Measurements from ENCODE around the gene RHOU.

Gene RHOU

DNA sequence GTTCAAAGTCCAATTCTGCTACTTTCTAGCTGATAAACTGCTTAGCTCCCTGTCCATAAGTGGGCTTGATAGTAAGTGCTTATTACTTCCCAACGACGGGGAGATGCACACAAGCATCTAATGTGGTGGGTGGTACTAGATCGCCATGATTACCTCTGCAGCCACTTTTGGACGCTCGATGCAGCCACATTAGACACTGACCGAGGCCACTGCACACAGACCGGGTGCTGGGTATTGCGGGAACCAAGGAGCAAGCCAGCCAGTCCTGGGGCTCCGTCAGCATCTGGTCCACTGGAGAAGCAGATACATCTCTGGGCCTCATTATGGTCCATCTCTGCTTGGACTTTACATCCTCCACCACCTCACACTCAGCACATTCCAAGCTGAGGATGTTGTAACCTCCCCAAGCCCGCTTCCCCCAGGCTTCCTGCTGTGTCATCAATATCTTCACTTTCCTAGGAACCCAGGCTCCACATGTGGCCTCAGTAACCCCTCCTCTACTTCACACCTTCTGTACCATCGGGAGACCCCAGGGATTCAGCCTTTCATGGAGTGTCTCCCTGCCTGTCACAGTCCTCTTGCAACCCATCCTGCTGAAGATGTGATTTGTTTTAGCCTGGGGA, 48.2 kb downstream of the RHOU start:
- TF ChIP-seq, protein P1, sequence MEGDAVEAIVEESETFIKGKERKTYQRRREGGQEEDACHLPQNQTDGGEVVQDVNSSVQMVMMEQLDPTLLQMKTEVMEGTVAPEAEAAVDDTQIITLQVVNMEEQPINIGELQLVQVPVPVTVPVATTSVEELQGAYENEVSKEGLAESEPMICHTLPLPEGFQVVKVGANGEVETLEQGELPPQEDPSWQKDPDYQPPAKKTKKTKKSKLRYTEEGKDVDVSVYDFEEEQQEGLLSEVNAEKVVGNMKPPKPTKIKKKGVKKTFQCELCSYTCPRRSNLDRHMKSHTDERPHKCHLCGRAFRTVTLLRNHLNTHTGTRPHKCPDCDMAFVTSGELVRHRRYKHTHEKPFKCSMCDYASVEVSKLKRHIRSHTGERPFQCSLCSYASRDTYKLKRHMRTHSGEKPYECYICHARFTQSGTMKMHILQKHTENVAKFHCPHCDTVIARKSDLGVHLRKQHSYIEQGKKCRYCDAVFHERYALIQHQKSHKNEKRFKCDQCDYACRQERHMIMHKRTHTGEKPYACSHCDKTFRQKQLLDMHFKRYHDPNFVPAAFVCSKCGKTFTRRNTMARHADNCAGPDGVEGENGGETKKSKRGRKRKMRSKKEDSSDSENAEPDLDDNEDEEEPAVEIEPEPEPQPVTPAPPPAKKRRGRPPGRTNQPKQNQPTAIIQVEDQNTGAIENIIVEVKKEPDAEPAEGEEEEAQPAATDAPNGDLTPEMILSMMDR (IDR thresholded peaks at IDR 0.05): no peak

DNA sequence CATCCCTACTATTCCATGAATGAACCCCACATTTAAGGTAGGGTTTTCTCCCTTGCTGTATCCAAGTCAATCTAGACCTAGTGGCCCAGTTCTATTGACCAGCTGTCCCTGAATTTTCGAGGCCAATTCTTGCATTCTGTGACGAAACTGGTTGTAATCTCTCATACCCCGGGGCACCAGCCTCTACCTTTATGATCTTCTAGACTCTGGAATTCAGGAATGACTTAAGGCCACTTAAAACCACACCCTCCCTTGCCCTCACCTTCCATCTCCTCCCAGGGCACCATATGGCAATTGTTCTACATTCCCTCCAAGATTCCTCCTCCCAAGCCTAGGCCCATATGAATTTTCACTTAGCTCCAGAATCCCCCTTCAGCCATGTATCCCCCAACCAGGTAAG, 48.9 kb downstream of the RHOU start:
- TF ChIP-seq, protein P1 (IDR thresholded peaks at IDR 0.05): no peak

DNA sequence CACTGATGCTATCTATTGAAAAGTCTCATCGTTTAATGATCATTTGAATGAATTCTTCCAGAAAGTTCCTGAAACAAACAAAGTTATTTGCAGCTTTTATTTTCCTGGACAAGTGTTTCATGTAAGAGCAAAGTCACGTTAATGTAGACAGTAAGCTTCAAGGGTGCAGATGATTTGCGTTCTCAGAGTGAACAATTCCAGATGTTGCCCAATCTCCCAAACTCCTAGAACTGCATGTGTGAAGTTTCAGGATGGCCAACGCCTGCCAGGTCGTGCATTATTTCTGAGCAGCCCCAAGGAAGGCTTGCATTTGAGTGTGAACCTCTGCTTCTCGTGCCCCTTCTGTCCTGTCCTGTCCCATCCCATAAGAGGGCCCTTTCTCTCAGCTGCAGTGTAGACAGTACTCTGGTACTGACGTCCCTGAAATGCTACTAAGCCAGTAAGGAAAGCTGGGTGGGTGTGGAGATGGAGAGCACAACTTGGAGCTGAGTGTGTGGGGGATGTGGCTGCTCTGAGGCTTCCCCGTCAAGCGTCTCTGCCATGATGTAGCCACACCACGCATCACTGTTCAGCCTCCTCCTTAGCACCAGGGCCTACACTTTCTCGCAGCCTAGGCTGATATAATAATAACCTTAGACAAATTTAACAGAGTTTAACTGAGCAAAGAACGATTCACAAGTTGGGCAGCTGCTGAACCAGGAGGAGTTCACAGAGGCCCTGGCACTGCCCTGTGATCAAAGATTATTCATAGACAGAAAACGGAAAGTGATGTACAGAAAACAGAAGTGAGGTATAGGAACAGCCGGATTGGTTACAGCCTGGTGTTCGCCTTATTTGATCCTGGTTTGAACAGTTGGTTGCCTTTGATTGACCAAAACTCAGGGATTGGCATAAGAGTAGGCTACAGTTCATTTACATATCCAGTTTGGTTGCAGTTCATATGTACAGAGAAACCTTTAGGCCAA, 50.4 kb downstream of the RHOU start:
- TF ChIP-seq, protein P1 (IDR thresholded peaks at IDR 0.05): no peak

DNA sequence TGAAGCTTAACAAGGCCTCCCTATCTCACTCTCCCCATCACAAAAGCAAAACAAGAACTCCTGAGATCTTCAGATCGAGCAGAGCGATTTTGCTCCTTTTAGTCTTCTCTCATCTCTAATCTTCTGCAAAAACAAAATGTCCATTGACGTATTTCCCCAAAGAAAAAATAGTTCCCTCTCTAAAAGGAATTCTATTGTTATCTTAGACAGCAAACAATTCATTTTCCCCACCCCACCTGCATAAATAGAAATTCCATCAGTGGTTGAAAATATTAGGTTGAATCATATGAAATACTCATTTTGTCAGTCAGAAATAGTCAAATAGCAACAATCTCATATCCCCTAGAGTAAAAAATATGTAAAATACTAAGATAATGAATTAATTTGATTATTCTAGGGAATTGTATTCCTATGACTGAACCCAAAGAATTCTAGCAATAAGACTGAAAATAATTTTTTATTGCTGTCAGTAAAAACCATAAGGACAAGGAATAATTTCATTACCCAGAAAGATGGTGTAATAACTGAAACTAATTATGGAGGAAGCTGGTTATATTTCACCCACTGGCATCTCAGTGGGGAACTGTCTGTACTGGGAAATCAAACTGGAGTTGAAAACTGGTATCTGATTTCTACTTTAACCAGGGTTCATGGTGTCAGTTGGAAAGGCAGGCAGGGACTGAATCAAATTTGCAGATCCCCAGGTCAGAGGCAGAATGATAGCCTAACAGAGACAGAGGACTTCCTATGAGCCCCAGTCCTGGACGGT, 51.3 kb downstream of the RHOU start:
- TF ChIP-seq, protein P1 (IDR thresholded peaks at IDR 0.05): no peak

DNA sequence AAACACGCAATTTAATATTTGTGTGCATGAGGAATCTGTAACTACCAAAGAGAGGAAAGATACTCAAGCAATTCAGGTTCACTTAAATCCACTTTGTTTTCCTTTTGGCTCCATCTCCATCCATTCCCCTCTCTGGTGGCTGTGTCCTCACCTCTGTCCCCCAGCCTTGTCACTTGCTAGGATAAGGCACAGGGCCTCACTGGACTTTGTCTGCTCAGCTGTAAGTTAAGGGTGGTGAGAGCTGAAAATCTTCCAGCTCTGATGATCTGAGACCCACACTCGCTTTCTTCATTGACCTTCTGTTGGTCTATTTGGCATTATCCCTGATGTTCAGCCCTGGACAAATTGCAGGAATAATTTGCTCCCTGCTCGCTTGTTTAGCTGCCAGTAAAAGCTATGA, 56.5 kb downstream of the RHOU start:
- TF ChIP-seq, protein P1 (IDR thresholded peaks at IDR 0.05): no peak

DNA sequence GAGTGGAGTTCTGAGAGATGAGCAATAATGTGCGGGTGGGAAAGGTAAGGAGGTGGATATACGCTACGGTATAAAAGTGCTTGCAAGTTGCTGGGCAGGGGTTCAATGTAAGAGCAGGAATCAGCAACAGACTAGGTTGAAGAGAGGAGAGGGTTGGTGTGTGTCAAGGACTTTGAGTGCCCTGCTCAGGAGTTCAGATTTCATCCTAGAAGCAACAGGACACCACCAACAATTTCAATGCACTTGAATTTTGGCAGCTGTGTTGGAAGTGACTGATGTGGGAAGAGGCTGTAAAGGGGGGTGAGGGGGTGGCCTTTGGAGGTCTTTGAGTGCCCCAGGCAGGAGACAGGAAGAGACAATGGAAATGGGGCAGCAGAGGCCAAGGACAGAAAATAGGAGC, 57.3 kb downstream of the RHOU start:
- TF ChIP-seq, protein P1 (IDR thresholded peaks at IDR 0.05): no peak

DNA sequence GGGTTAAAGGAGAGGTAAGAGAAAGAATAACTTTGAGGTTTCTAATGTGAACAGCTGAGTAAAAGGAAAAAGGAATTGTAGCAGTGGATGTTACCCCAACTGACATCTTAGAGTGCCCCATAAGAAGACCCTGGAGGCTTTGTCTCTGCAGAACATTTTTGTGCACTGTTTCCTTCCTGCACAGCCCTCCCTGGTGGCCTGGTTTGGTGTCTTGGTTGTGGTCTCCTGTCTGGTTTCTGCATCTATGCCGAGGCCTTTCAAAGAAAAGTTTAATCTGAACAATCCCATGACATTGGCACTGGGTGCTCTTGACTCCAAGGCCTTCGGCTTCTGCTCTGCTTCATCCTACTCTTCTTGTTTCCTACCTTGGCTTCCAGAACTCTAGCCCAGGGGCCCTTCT, 57.8 kb downstream of the RHOU start:
- TF ChIP-seq, protein P1 (IDR thresholded peaks at IDR 0.05): no peak
